Mesenchymal stem cell (in vitro differentiated cells and primary cell): ENCODE results near the gene PLEKHM2.

ENCODE experiments used
- DNase-seq: peaks from one replicate; pipeline ENCODE4 v3.0.0-alpha.2; 2013
- H2AFZ ChIP-seq: one replicate; pipeline ENCODE4 v1.6.1; 2013; ENCODE audit warnings: low read depth, mild to moderate bottlenecking, control low read depth, inconsistent platforms, low read length, moderate library complexity
- H2AK5ac ChIP-seq: 2 replicates; pipeline ENCODE4 v1.6.1; 2013; ENCODE audit warnings: low read length, moderate library complexity, mild to moderate bottlenecking, inconsistent platforms; ENCODE audit not compliant: severe bottlenecking
- H2BK120ac ChIP-seq: one replicate; pipeline ENCODE4 v1.6.1; 2013; ENCODE audit warnings: low read depth, mild to moderate bottlenecking, inconsistent platforms, low read length, moderate library complexity
- H2BK12ac ChIP-seq, 2 experiments: one replicate each; pipeline ENCODE4 v1.6.1; 2013; ENCODE audit warnings: inconsistent platforms in 2 of 2, low read length in 2 of 2, mild to moderate bottlenecking in 2 of 2, moderate library complexity in 2 of 2, control low read depth in 1 of 2
- H2BK15ac ChIP-seq: one replicate; pipeline ENCODE4 v1.6.1; 2013; ENCODE audit warnings: mild to moderate bottlenecking, low read depth, inconsistent platforms; ENCODE audit not compliant: poor library complexity, severe bottlenecking
- H2BK5ac ChIP-seq: 2 replicates; pipeline ENCODE4 v1.6.1; 2013; ENCODE audit warnings: low read depth, mild to moderate bottlenecking, low read length, control low read depth, inconsistent platforms; ENCODE audit not compliant: poor library complexity, severe bottlenecking
- H3K14ac ChIP-seq, 2 experiments: one replicate each; pipeline ENCODE4 v1.6.1; 2013; ENCODE audit warnings: inconsistent platforms in 2 of 2, low read length in 2 of 2, control low read depth in 1 of 2, mild to moderate bottlenecking in 1 of 2, moderate library complexity in 1 of 2
- H3K18ac ChIP-seq, 2 experiments: one replicate each; pipeline ENCODE4 v1.6.1; 2013; ENCODE audit warnings: inconsistent platforms in 2 of 2, low read length in 2 of 2, control low read depth in 1 of 2, low read depth in 1 of 2, mild to moderate bottlenecking in 1 of 2
- H3K23ac ChIP-seq, 2 experiments: one replicate each; pipeline ENCODE4 v1.6.1; 2013; ENCODE audit warnings: inconsistent platforms in 2 of 2, low read length in 2 of 2, mild to moderate bottlenecking in 2 of 2, moderate library complexity in 2 of 2, control low read depth in 1 of 2
- H3K27ac ChIP-seq: 2 replicates; pipeline ENCODE4 v1.5.1; 2013; ENCODE audit warnings: mild to moderate bottlenecking, moderate library complexity, low read length, control low read depth, inconsistent platforms; ENCODE audit not compliant: poor library complexity, severe bottlenecking
- H3K27me3 ChIP-seq, 2 experiments: 2 replicates each; pipeline versions ENCODE4 v1.6.1 to v1.7.0; 2013; ENCODE audit warnings: low read length in 2 of 2, mild to moderate bottlenecking in 2 of 2, moderate library complexity in 2 of 2, control low read depth in 1 of 2, inconsistent platforms in 1 of 2; ENCODE audit not compliant: control insufficient read depth in 1 of 2, insufficient read depth in 1 of 2
- H3K36me3 ChIP-seq, 2 experiments: 2 replicates each; pipeline versions ENCODE4 v1.6.1 to v1.7.0; 2013; ENCODE audit warnings: low read length in 2 of 2, control low read depth in 1 of 2, inconsistent platforms in 1 of 2, low read depth in 1 of 2, mild to moderate bottlenecking in 1 of 2; ENCODE audit not compliant: insufficient read depth in 2 of 2, control insufficient read depth in 1 of 2
- H3K4ac ChIP-seq, 2 experiments: one replicate each; pipeline ENCODE4 v1.6.1; 2013; ENCODE audit warnings: inconsistent platforms in 2 of 2, low read length in 2 of 2, mild to moderate bottlenecking in 2 of 2, moderate library complexity in 2 of 2, control low read depth in 1 of 2, low read depth in 1 of 2
- H3K4me1 ChIP-seq: 2 replicates; pipeline ENCODE4 v1.6.1; 2013; ENCODE audit warnings: low read depth, low read length, control low read depth; ENCODE audit not compliant: control insufficient read depth, insufficient read depth
- H3K4me2 ChIP-seq: 2 replicates; pipeline ENCODE4 v1.6.1; 2013; ENCODE audit warnings: low read length, mild to moderate bottlenecking, inconsistent platforms; ENCODE audit not compliant: poor library complexity, severe bottlenecking
- H3K4me3 ChIP-seq, 2 experiments: 2 replicates each; pipeline versions ENCODE4 v1.5.1 to v1.7.0; 2013; ENCODE audit warnings: low read length in 2 of 2, mild to moderate bottlenecking in 2 of 2, control low read depth in 1 of 2, low read depth in 1 of 2; ENCODE audit not compliant: insufficient read depth in 1 of 2
- H3K79me1 ChIP-seq: replicated peaks from 2 replicates; pipeline ENCODE4 v1.6.1; 2013; ENCODE audit warnings: mild to moderate bottlenecking, control low read depth, low read length, inconsistent platforms; ENCODE audit not compliant: poor library complexity, severe bottlenecking
- H3K9ac ChIP-seq: 2 replicates; pipeline ENCODE4 v1.7.0; 2013; ENCODE audit warnings: mild to moderate bottlenecking, low read length, moderate library complexity
- H3K9me3 ChIP-seq: 2 replicates; pipeline ENCODE4 v1.7.0; 2013; ENCODE audit warnings: mild to moderate bottlenecking, low read length; ENCODE audit not compliant: control insufficient read depth
- H4K8ac ChIP-seq: one replicate; pipeline ENCODE4 v1.6.1; 2013; ENCODE audit warnings: inconsistent platforms, mild to moderate bottlenecking, low read length, moderate library complexity
- H4K91ac ChIP-seq: one replicate; pipeline ENCODE4 v1.6.1; 2013; ENCODE audit warnings: mild to moderate bottlenecking, low read length, inconsistent platforms
- WGBS: methylation state at CpG from one replicate; pipeline ENCODE4 v1.1.7; 2013; ENCODE audit warnings: mixed read lengths; 5-methylcytosine and 5-hydroxymethylcytosine counted together

PLEKHM2 gene

GRCh38 chr1:15700508-15700907 is 16.4 kb downstream of the PLEKHM2 start:
- H3K79me1 ChIP-seq, result peaks cover 36% of the 10 kb centered on the region
- no peak overlapping the region for H2AFZ ChIP-seq
- no peak overlapping the region for H2BK120ac ChIP-seq
- no peak overlapping the region for H2AK5ac ChIP-seq
- no peak overlapping the region for H3K18ac ChIP-seq
- peak overlapping the region; percentile 42 for H3K9ac ChIP-seq
- H3K36me3 ChIP-seq, result peaks cover 13 to 29% of the 10 kb centered on the region in 2 experiments
- no peaks in the 10 kb centered on the region for H3K9me3 ChIP-seq
- H3K4me1 ChIP-seq, result peaks cover 15% of the 10 kb centered on the region
- no peak overlapping the region for H2BK5ac ChIP-seq
- over 99% methylated on average over 6 of the region's 6 CpGs for WGBS
- no peak overlapping the region for H2BK12ac ChIP-seq
- H3K4me2 ChIP-seq, result no peak overlapping the region
- H3K23ac ChIP-seq, result no peak overlapping the region
- H2BK15ac ChIP-seq, result no peak overlapping the region
- no peak overlapping the region for H3K27ac ChIP-seq
- no peak for DNase-seq
- no peak overlapping the region for H4K8ac ChIP-seq
- no peak overlapping the region for H3K4me3 ChIP-seq
- H4K91ac ChIP-seq, result no peak overlapping the region
- H3K27me3 ChIP-seq, result no peaks in the 10 kb centered on the region
- H3K4ac ChIP-seq, result no peak overlapping the region
- H3K14ac ChIP-seq, result no peak overlapping the region

- Histone ChIP-seq H3K79me1 (peaks cover 38% of the 10 kb centered on the region), H3K14ac (no peak overlapping the region), H2BK12ac (peak overlapping the region in 1 of 2 experiments; percentile 76)
Observed at GRCh38 chr1:15701784-15702183, 17.7 kb downstream of the PLEKHM2 start.

GRCh38 chr1:15702722-15703550 is 18.8 kb downstream of the PLEKHM2 start:
- Histone ChIP-seq H3K14ac (peak overlapping the region in 1 of 2 experiments; percentile 87), H3K18ac (peak overlapping the region; percentile 58 to 77), H3K4me2 (peak overlapping the region; percentile 44), H3K4ac (peak overlapping the region in 1 of 2 experiments; percentile 83), H3K4me1 (peaks cover 15% of the 10 kb centered on the region), H2BK15ac (no peak overlapping the region), H3K9me3 (no peaks in the 10 kb centered on the region), H3K79me1 (peaks cover 39% of the 10 kb centered on the region), H3K4me3 (peak overlapping the region in 1 of 2 experiments; percentile 53), H2AK5ac (peak overlapping the region; percentile 73), H2BK12ac (peak overlapping the region; percentile 73 to 86), H2AFZ (no peak overlapping the region), H4K91ac (peak overlapping the region; percentile 83), H3K23ac (peak overlapping the region in 1 of 2 experiments; percentile 25), H3K9ac (peak overlapping the region; percentile 96), H3K27me3 (no peaks in the 10 kb centered on the region), H3K27ac (peak overlapping the region; percentile 73), H3K36me3 (peaks cover 19 to 30% of the 10 kb centered on the region in 2 experiments), H2BK5ac (no peak overlapping the region), H2BK120ac (no peak overlapping the region), H4K8ac (peak overlapping the region; percentile 62)
- 76% methylated on average over 19 of the region's 19 CpGs for WGBS
- DNase-seq, result no peak

More at GRCh38 chr1:15701784-15702183, 17.7 kb downstream of the PLEKHM2 start:
- H2AFZ ChIP-seq, result no peak overlapping the region
- no peak overlapping the region for H3K4me2 ChIP-seq
- H4K8ac ChIP-seq, result no peak overlapping the region
- no peak overlapping the region for H2BK15ac ChIP-seq
- DNase-seq, result no peak
- WGBS, result 81% methylated on average over 8 of the region's 8 CpGs
- H2AK5ac ChIP-seq, result no peak overlapping the region
- H3K23ac ChIP-seq, result peak overlapping the region in 1 of 2 experiments; percentile 90
- H3K9me3 ChIP-seq, result no peaks in the 10 kb centered on the region
- no peak overlapping the region for H3K4ac ChIP-seq
- no peak overlapping the region for H3K18ac ChIP-seq
- H3K27me3 ChIP-seq, result no peaks in the 10 kb centered on the region
- no peak overlapping the region for H2BK5ac ChIP-seq
- no peak overlapping the region for H3K27ac ChIP-seq
- H3K4me1 ChIP-seq, result peaks cover 15% of the 10 kb centered on the region
- H3K9ac ChIP-seq, result no peak overlapping the region
- H4K91ac ChIP-seq, result no peak overlapping the region
- peaks cover 19 to 32% of the 10 kb centered on the region in 2 experiments for H3K36me3 ChIP-seq
- no peak overlapping the region for H3K4me3 ChIP-seq
- no peak overlapping the region for H2BK120ac ChIP-seq

GRCh38 chr1:15703562-15703961 is 19.4 kb downstream of the PLEKHM2 start:
- no peak overlapping the region for H2BK5ac ChIP-seq
- no peak overlapping the region for H2AFZ ChIP-seq
- no peak overlapping the region for H4K91ac ChIP-seq
- no peaks in the 10 kb centered on the region for H3K27me3 ChIP-seq
- no peaks in the 10 kb centered on the region for H3K9me3 ChIP-seq
- H2BK15ac ChIP-seq, result no peak overlapping the region
- peaks cover 38% of the 10 kb centered on the region for H3K79me1 ChIP-seq
- H2BK12ac ChIP-seq, result peak overlapping the region in 1 of 2 experiments; percentile 2
- H3K4me1 ChIP-seq, result peaks cover 15% of the 10 kb centered on the region
- peak; percentile 89 for DNase-seq
- peak overlapping the region; percentile 96 for H3K9ac ChIP-seq
- peak overlapping the region; percentile 62 for H4K8ac ChIP-seq
- H3K23ac ChIP-seq, result no peak overlapping the region
- H3K4me3 ChIP-seq, result peak overlapping the region in 1 of 2 experiments; percentile 57
- H3K4me2 ChIP-seq, result peak overlapping the region; percentile 44
- peak overlapping the region; percentile 58 to 79 for H3K18ac ChIP-seq
- H3K27ac ChIP-seq, result peak overlapping the region; percentile 73
- WGBS, result 52% methylated on average over 9 of the region's 9 CpGs
- H3K14ac ChIP-seq, result peak overlapping the region in 1 of 2 experiments; percentile 85
- no peak overlapping the region for H2BK120ac ChIP-seq
- peak overlapping the region in 1 of 2 experiments; percentile 3 for H3K4ac ChIP-seq
- peaks cover 19 to 30% of the 10 kb centered on the region in 2 experiments for H3K36me3 ChIP-seq
- no peak overlapping the region for H2AK5ac ChIP-seq
